HL-60 (cell line): Measurements from ENCODE around the gene GADD45A.

Experiments used
- DNase-seq, 2 experiments: peaks; one replicate each; pipeline ENCODE4 v3.0.0-alpha.2; 2010 to 2020; ENCODE audit warnings: low read depth in 1 of 2, low spot score in 1 of 2
- H3K27ac ChIP-seq: fragments of 250-450 bp; sonication (Bioruptor Pico); replicated peaks from 2 replicates; pipeline ENCODE4 v1.5.1; 2020; ENCODE audit warnings: mild to moderate bottlenecking, moderate library complexity
- H3K27me3 ChIP-seq: fragments of 250-450 bp; sonication (Bioruptor Pico); 2 replicates; pipeline ENCODE4 v1.5.1; 2021; ENCODE audit warnings: mild to moderate bottlenecking, moderate library complexity; ENCODE audit not compliant: insufficient read depth, poor library complexity, severe bottlenecking
- H3K4me3 ChIP-seq: replicated peaks from 2 replicates; pipeline ENCODE4 v1.5.1; 2011; ENCODE audit warnings: mild to moderate bottlenecking, control low read depth, low read length; ENCODE audit not compliant: insufficient read depth
- GABPA ChIP-seq: IDR thresholded peaks from 2 replicates; pipeline ENCODE4 v1.6.1; 2012; ENCODE audit warnings: low read depth
- POLR2AphosphoS5 ChIP-seq: IDR thresholded peaks from 2 replicates; pipeline ENCODE4 v1.6.1; 2012; ENCODE audit warnings: low read depth
- REST ChIP-seq: IDR thresholded peaks from 2 replicates; pipeline ENCODE4 v1.6.1; 2012; ENCODE audit warnings: low read depth; ENCODE audit not compliant: insufficient replicate concordance
- SPI1 ChIP-seq: IDR thresholded peaks from 2 replicates; pipeline ENCODE4 v1.6.1; 2012; ENCODE audit warnings: low read depth, mild to moderate bottlenecking, borderline replicate concordance
- TF ChIP-seq, protein P1 (sequence below): IDR thresholded peaks from one replicate; pipeline ENCODE4 v1.5.1; 2011; ENCODE audit warnings: low read length, control low read depth, inconsistent platforms; ENCODE audit not compliant: insufficient read depth

Gene GADD45A

GRCh38 chr1:67723126-67723525 lies 38.1 kb downstream of the GADD45A start:
- Histone ChIP-seq H3K27me3 (no peaks in the 10 kb centered on the region), H3K4me3 (no peak overlapping the region), H3K27ac (no peak overlapping the region)
- no peak for DNase-seq
- TF ChIP-seq, protein P1, sequence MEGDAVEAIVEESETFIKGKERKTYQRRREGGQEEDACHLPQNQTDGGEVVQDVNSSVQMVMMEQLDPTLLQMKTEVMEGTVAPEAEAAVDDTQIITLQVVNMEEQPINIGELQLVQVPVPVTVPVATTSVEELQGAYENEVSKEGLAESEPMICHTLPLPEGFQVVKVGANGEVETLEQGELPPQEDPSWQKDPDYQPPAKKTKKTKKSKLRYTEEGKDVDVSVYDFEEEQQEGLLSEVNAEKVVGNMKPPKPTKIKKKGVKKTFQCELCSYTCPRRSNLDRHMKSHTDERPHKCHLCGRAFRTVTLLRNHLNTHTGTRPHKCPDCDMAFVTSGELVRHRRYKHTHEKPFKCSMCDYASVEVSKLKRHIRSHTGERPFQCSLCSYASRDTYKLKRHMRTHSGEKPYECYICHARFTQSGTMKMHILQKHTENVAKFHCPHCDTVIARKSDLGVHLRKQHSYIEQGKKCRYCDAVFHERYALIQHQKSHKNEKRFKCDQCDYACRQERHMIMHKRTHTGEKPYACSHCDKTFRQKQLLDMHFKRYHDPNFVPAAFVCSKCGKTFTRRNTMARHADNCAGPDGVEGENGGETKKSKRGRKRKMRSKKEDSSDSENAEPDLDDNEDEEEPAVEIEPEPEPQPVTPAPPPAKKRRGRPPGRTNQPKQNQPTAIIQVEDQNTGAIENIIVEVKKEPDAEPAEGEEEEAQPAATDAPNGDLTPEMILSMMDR, result no peak
- TF ChIP-seq POLR2AphosphoS5 (no peak), GABPA (no peak), SPI1 (no peak), REST (no peak)

GRCh38 chr1:67723620-67724019 lies 38.6 kb downstream of the GADD45A start:
- Histone ChIP-seq H3K27me3 (no peaks in the 10 kb centered on the region), H3K27ac (no peak overlapping the region), H3K4me3 (no peak overlapping the region)
- no peak for DNase-seq
- no peak for TF ChIP-seq GABPA
- no peak for TF ChIP-seq SPI1
- TF ChIP-seq, protein P1, result no peak
- TF ChIP-seq REST, result no peak
- TF ChIP-seq POLR2AphosphoS5, result no peak

DNA sequence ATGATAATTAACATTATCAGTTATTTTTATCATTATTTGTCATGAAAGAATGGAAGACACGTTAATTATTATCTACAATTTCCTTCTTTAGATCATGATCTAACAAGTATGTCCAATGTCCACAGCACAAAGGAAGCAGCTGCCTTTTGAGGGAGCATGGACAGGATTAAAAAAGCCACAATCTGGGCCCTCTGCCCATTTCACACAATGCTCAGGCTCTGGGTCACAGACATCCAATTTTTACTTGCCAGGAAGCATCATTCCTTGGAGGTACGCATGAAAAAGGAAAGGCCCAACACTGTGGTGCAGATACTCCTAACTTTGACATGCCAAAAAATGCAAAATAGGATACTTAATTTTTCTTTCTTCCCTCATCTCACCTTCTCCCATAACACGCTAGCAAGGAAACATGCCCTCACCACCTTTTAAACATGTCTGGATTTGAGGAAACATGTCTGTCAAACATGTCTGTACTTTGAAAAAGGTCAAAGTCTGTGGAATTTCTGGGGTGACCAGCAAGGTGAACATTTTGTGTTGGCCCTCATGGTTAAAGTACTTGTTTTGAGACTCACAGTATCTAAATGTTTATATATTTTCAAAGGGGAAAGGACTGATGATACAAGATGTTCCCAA lies 40.0 kb downstream of the GADD45A start:
- DNase-seq, result no peak
- no peak overlapping the region for H3K27ac ChIP-seq
- H3K4me3 ChIP-seq, result no peak overlapping the region
- no peaks in the 10 kb centered on the region for H3K27me3 ChIP-seq
- TF ChIP-seq, protein P1, result no peak
- no peak for TF ChIP-seq POLR2AphosphoS5
- no peak for TF ChIP-seq REST
- TF ChIP-seq SPI1, result no peak
- TF ChIP-seq GABPA, result no peak
